ENCODE measurements around the gene PKN3.

- no peak for TF ChIP-seq DLX4 (CRISPR knock-in tag; IDR thresholded peaks at IDR 0.05)
- no peak for TF ChIP-seq ATF2 (CRISPR knock-in tag; IDR thresholded peaks at IDR 0.05)
- no peak for TF ChIP-seq ZNF280B (CRISPR knock-in tag; IDR thresholded peaks at IDR 0.05)
- TF ChIP-seq USF2 (CRISPR knock-in tag; IDR thresholded peaks at IDR 0.05), result no peak
- no peak for TF ChIP-seq ZBTB26 (CRISPR knock-in tag; IDR thresholded peaks at IDR 0.05)
- no peak for TF ChIP-seq MECOM (CRISPR knock-in tag; IDR thresholded peaks at IDR 0.05)
- no peak for TF ChIP-seq HNRNPK (IDR thresholded peaks at IDR 0.05; ENCODE audit: low read depth, low read length, poor library complexity, severe bottlenecking)
- no peak for TF ChIP-seq KDM1A (IDR thresholded peaks at IDR 0.05)
- TF ChIP-seq DMBX1 (CRISPR knock-in tag; IDR thresholded peaks at IDR 0.05; ENCODE audit: borderline replicate concordance), result no peak
- TF ChIP-seq POLR3A (IDR thresholded peaks at IDR 0.05; ENCODE audit: borderline replicate concordance, extremely low read depth, insufficient read depth, insufficient read length), result no peak
- TF ChIP-seq POLR2AphosphoS5 (IDR thresholded peaks at IDR 0.05; ENCODE audit: control insufficient read depth, insufficient read depth, low read depth, low read length), result no peak
- TF ChIP-seq E4F1 (CRISPR knock-in tag; IDR thresholded peaks at IDR 0.05; ENCODE audit: borderline replicate concordance), result no peak
- no peak for TF ChIP-seq ZNF274 (IDR thresholded peaks at IDR 0.05; ENCODE audit: borderline replicate concordance, low read depth, low read length)
- TF ChIP-seq JUND (IDR thresholded peaks at IDR 0.05; ENCODE audit: borderline replicate concordance, low read depth, low read length), result no peak
- no peak for TF ChIP-seq JUND (tag; IDR thresholded peaks at IDR 0.05; ENCODE audit: borderline replicate concordance, low read depth, low read length)
Observed at GRCh38 chr9:128706671-128707381, 4.5 kb downstream of the PKN3 start.

Measured in K562 (cell line).